RWPE1 (cell line): ENCODE data around the gene TANK.

Experiments
- CTCF ChIA-PET: fragments of 350-600 bp; sonication (Branson Sonifier 250); formaldehyde crosslinking; extraction: SDS; loops from one replicate; lab custom pipeline; 2021; lab: Yijun Ruan, JAX
- POLR2A ChIA-PET: fragments of 400-600 bp; formaldehyde crosslinking; extraction: SDS; loops from one replicate; lab custom pipeline; 2020; ENCODE audit warnings: antibody characterized with exemption; ENCODE audit not compliant: low non-redundant PET; lab: Yijun Ruan, JAX
- DNase-seq: peaks from one replicate; pipeline ENCODE4 v3.0.0; 2012; ENCODE audit warnings: low spot score
- H3K27ac ChIP-seq: fragments of 450-650 bp; 2 replicates; pipeline ENCODE4 v1.5.1; 2017
- CTCF ChIP-seq: fragments of 450-650 bp; conservative IDR thresholded peaks from 2 replicates; pipeline ENCODE4 v1.5.1; 2017; ENCODE audit warnings: low read depth, mild to moderate bottlenecking

TANK gene

GRCh38 chr2:161136696-161137324 lies 23.4 kb upstream of the TANK start:
- TF ChIP-seq CTCF = no peak
- no peak overlapping the region for H3K27ac ChIP-seq
- ChIA-PET POLR2A (no interaction called here), CTCF (no interaction called here)
- no peak for DNase-seq

DNA sequence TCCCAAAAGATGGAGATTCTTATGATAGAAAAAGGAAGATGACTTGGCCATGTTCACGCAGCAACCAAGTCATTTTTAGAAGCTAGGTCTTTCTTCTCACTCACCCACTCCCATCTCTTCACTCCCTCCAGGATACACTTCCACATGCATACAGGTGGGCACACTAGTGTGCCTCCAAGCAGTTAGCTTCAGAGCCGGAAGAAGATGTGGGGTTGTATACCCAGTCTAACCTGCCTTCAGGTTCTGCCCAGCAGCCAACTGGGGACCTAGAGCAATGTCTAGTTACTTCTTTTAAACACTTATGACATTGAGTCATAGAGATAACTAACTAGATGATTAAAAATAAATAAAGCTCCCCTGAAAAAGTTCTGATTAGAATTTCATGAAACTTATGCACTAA lies 21.8 kb upstream of the TANK start:
- no peak overlapping the region for H3K27ac ChIP-seq
- ChIA-PET POLR2A (no interaction called here), CTCF (interaction anchor here (0.6 to 0.7 kb wide), 3 partner anchors 20 to 167 kb away, joined by 3 to 4 read pairs (median 4); no protein-coding TSS in a partner anchor)
- no peak for TF ChIP-seq CTCF
- DNase-seq = no peak

DNA sequence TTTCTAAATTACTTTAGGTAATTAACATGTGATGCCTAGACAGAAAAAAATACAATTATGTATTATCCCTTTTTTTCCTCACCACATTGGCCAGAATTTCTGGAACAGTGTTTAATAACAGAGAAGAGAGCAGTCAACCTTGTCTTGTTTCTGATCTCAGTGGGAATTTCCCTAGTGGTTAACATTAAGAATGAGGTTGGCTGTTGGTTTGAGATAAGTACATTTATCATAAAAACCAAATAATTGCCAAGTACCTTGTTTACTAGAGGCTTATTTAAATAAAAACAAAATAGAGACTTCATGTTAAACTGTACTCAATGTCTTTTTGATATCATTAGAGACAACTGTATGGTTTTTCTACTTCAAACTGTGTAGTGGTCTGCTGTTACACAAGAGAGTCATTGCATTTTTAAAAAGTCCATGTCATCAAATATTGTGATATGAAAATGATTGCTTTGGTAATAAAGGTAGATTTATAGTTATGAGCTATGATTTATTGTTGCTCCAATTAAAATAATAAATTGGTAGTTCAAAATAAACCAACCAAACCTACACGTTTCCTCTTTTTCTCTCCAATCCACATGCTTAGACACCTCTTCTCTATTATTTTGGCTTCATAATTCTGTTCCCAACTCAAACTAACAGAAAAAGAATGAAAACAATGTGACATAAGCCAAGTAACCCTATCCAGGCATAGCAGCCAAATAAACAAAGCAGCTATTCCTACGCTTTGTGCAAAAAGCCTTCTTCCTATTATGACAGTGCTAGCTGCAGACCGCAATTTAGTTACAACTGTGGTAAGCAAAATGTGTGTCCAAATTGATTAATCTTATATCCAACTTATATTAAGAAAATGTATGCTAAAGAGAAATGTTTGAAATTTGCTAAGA lies 20.9 kb upstream of the TANK start:
- TF ChIP-seq CTCF = no peak
- POLR2A ChIA-PET = no interaction called here
- H3K27ac ChIP-seq = no peak overlapping the region
- CTCF ChIA-PET = no interaction called here
- DNase-seq = no peak

GRCh38 chr2:161141033-161141432 lies 19.2 kb upstream of the TANK start:
- no peak overlapping the region for H3K27ac ChIP-seq
- no peak for DNase-seq
- no peak for TF ChIP-seq CTCF
- CTCF ChIA-PET = no interaction called here
- POLR2A ChIA-PET = no interaction called here

DNA sequence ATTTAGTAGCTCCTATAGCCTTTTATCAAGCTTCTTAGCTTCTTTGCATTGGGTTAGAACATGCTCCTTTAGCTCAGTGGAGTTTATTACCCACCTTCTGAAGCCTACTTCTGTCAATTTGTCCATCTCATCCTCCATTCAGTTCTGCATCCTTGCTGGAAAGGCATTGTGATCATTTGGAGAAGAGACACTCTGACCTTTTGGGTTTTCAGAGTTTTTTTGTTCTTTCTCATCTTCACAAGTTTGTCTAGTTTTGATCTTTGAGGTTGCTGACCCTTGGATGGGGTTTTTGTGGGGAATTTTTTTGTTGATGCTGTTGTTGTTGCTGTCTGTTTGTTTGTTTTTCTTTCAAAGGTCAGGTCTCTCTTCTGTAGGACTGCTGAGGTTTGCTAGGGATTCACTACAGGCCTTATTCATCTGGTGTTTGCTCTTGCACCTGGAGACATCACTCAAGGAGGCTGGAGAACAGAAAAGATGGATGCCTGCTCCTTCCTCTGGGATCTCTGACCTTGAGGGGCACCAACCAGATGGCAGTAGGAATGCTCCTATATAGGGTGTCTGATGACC lies 13.9 kb upstream of the TANK start:
- DNase-seq = no peak
- CTCF ChIA-PET = no interaction called here
- H3K27ac ChIP-seq = no peak overlapping the region
- POLR2A ChIA-PET = no interaction called here
- TF ChIP-seq CTCF = no peak

- no peak overlapping the region for H3K27ac ChIP-seq
- DNase-seq = no peak
- CTCF ChIA-PET = no interaction called here
- POLR2A ChIA-PET = no interaction called here
- TF ChIP-seq CTCF = no peak
Measured at GRCh38 chr2:161146996-161147395, 13.2 kb upstream of the TANK start.
